GM21526 (cell line): ENCODE measurements around the gene FANK1.
"Not testable (repeated sequence)": the region's sequence is repeated elsewhere in the genome, so short reads cannot be mapped to it uniquely, and the experiment has no call there.

Experiments used
- ATAC-seq: cut with Tn5 transposase; IDR thresholded peaks from one replicate; pipeline ENCODE4 v1.9.1; 2021; ENCODE audit warnings: moderate library complexity; ENCODE audit not compliant: unreplicated experiment, low FRiP score

FANK1 gene

GRCh38 chr10:125926247-125926646 lies 29.9 kb downstream of the FANK1 start:
- ATAC-seq = no peak

GRCh38 chr10:125927265-125927664 lies 30.9 kb downstream of the FANK1 start:
- ATAC-seq = not testable (repeated sequence)

- no peak for ATAC-seq
Observed at GRCh38 chr10:125928928-125929585, 32.7 kb downstream of the FANK1 start.

- no peak for ATAC-seq
Observed at GRCh38 chr10:125929618-125930017, 33.3 kb downstream of the FANK1 start.

- ATAC-seq = no peak
Observed at GRCh38 chr10:125933693-125934092, 37.3 kb downstream of the FANK1 start.

GRCh38 chr10:125936331-125936730 lies 40.0 kb downstream of the FANK1 start:
- ATAC-seq = no peak

GRCh38 chr10:125940515-125940914 lies 44.2 kb downstream of the FANK1 start:
- no peak for ATAC-seq

- no peak for ATAC-seq
Observed at GRCh38 chr10:125951290-125951689, 54.9 kb downstream of the FANK1 start.

GRCh38 chr10:125953778-125954385 lies 57.5 kb downstream of the FANK1 start:
- no peak for ATAC-seq

- no peak for ATAC-seq
Observed at GRCh38 chr10:125955766-125956165, 59.4 kb downstream of the FANK1 start.

- no peak for ATAC-seq
Observed at GRCh38 chr10:125961743-125962142, 65.4 kb downstream of the FANK1 start.

GRCh38 chr10:125962200-125962599 lies 65.8 kb downstream of the FANK1 start:
- ATAC-seq = no peak

- ATAC-seq = no peak
Observed at GRCh38 chr10:125964558-125964957, 68.2 kb downstream of the FANK1 start.

GRCh38 chr10:125967533-125967932 lies 71.2 kb downstream of the FANK1 start:
- ATAC-seq = no peak

- ATAC-seq = not testable (repeated sequence)
Observed at GRCh38 chr10:125970077-125970630, 73.8 kb downstream of the FANK1 start.

GRCh38 chr10:125976960-125977605 lies 80.7 kb downstream of the FANK1 start:
- ATAC-seq = no peak

GRCh38 chr10:125979976-125980375 lies 83.6 kb downstream of the FANK1 start:
- ATAC-seq = no peak

- ATAC-seq = no peak
Observed at GRCh38 chr10:125980521-125981035, 84.2 kb downstream of the FANK1 start.

GRCh38 chr10:125982260-125982948 lies 86.0 kb downstream of the FANK1 start:
- no peak for ATAC-seq

- no peak for ATAC-seq
Observed at GRCh38 chr10:125983161-125983560, 86.8 kb downstream of the FANK1 start.

GRCh38 chr10:125983656-125984055 lies 87.3 kb downstream of the FANK1 start:
- ATAC-seq = no peak
